B cell (primary cell): ENCODE measurements around the gene DKK3.

ENCODE experiments used
- EZH2 ChIP-seq: IDR thresholded peaks from 2 replicates; pipeline ENCODE4 v1.6.1; 2012; ENCODE audit warnings: borderline replicate concordance, low read depth, mild to moderate bottlenecking, moderate library complexity, low read length; ENCODE audit not compliant: insufficient read depth, poor library complexity, severe bottlenecking
- TF ChIP-seq, protein P1 (sequence below): fragments of 200-600 bp; IDR thresholded peaks from one replicate; pipeline ENCODE4 v1.8.0; 2022; ENCODE audit warnings: antibody characterized with exemption, mild to moderate bottlenecking

GRCh38 chr11:11995601-11996000, 12.8 kb downstream of the DKK3 start:
- TF ChIP-seq, protein P1, sequence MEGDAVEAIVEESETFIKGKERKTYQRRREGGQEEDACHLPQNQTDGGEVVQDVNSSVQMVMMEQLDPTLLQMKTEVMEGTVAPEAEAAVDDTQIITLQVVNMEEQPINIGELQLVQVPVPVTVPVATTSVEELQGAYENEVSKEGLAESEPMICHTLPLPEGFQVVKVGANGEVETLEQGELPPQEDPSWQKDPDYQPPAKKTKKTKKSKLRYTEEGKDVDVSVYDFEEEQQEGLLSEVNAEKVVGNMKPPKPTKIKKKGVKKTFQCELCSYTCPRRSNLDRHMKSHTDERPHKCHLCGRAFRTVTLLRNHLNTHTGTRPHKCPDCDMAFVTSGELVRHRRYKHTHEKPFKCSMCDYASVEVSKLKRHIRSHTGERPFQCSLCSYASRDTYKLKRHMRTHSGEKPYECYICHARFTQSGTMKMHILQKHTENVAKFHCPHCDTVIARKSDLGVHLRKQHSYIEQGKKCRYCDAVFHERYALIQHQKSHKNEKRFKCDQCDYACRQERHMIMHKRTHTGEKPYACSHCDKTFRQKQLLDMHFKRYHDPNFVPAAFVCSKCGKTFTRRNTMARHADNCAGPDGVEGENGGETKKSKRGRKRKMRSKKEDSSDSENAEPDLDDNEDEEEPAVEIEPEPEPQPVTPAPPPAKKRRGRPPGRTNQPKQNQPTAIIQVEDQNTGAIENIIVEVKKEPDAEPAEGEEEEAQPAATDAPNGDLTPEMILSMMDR = no peak
- no peak for TF ChIP-seq EZH2
